Measurements from ENCODE around the gene NPR1. TPM values are rescaled to one million over a fixed set of nuclear protein-coding genes. Genes with fewer than 3 reads are reported as not detected.

The NPR1 gene
- total and polyA plus RNA-seq, 4 donors: 2.8 to 15.8 (median 8.7) TPM

- 62% methylated on average over 3 of the region's 3 CpGs for WGBS
- TF ChIP-seq GABPA (IDR thresholded peaks at IDR 0.05 in 1 of 2, conservative IDR thresholded peaks at IDR 0.05 in 1 of 2): no peak
- TF ChIP-seq RAD21 (IDR thresholded peaks at IDR 0.05): no peak
- no peak for TF ChIP-seq CTCF (IDR thresholded peaks at IDR 0.05; ENCODE audit: low read depth, low read length, missing input control)
- TF ChIP-seq FOXA1 (IDR thresholded peaks at IDR 0.05): no peak
- no peak for TF ChIP-seq HNF4G (IDR thresholded peaks at IDR 0.05)
- TF ChIP-seq SP1 (IDR thresholded peaks at IDR 0.05): no peak
- no peak for TF ChIP-seq EGR1 (IDR thresholded peaks at IDR 0.05; ENCODE audit: low read depth in 2 of 2)
- no peak for TF ChIP-seq REST (IDR thresholded peaks at IDR 0.05)
- no peak for TF ChIP-seq ZBTB33 (IDR thresholded peaks at IDR 0.05)
- H3K27ac ChIP-seq (ENCODE audit: low read depth in 1 of 2, low read length in 2 of 2): no peak overlapping the region
Observed at GRCh38 chr1:153652805-153653500, 25.5 kb upstream of the NPR1 start.

GRCh38 chr1:153655333-153655732, 23.2 kb upstream of the NPR1 start:
- H3K9ac ChIP-seq (ENCODE audit: low read depth in 1 of 2, low read length in 2 of 2): no peak overlapping the region
- no peaks in the 10 kb centered on the region for H3K36me3 ChIP-seq (ENCODE audit: control insufficient read depth in 4 of 4, insufficient read depth in 3 of 4, low read depth in 1 of 4, low read length in 3 of 4)
- H3K9me3 ChIP-seq (ENCODE audit: control insufficient read depth in 4 of 4, low read length in 3 of 4): no peaks in the 10 kb centered on the region
- no peak for DNase-seq (ENCODE audit: low spot score)
- TF ChIP-seq NR2F2 (IDR thresholded peaks at IDR 0.05): no peak
- TF ChIP-seq RXRA (IDR thresholded peaks at IDR 0.05): no peak
- TF ChIP-seq RAD21 (IDR thresholded peaks at IDR 0.05): no peak
- TF ChIP-seq ATF3 (IDR thresholded peaks at IDR 0.05): no peak
- no peak for TF ChIP-seq MAX (IDR thresholded peaks at IDR 0.05)
- TF ChIP-seq TAF1 (conservative IDR thresholded peaks at IDR 0.05): no peak
- no peak for TF ChIP-seq HNF4A (conservative IDR thresholded peaks at IDR 0.05)
- no peak for TF ChIP-seq FOXA2 (IDR thresholded peaks at IDR 0.05)
- no peak overlapping the region for H3K27ac ChIP-seq (ENCODE audit: low read depth in 1 of 2, low read length in 2 of 2)
- no peak overlapping the region for H3K4me3 ChIP-seq (ENCODE audit: low read depth in 1 of 3, low read length in 3 of 3)
- no peaks in the 10 kb centered on the region for H3K27me3 ChIP-seq (ENCODE audit: control insufficient read depth in 4 of 4, insufficient read depth in 4 of 4, low read length in 3 of 4)
- peaks cover 1 to 12% (median 9%) of the 10 kb centered on the region in 4 donors for H3K4me1 ChIP-seq (ENCODE audit: control insufficient read depth in 4 of 4, insufficient read depth in 4 of 4, low read length in 3 of 4)
- WGBS: 84% methylated on average over 3 of the region's 3 CpGs

More at GRCh38 chr1:153652805-153653500, 25.5 kb upstream of the NPR1 start:
- no peak overlapping the region for H3K9ac ChIP-seq (ENCODE audit: low read depth in 1 of 2, low read length in 2 of 2)
- no peaks in the 10 kb centered on the region for H3K27me3 ChIP-seq (ENCODE audit: control insufficient read depth in 4 of 4, insufficient read depth in 4 of 4, low read length in 3 of 4)
- H3K4me3 ChIP-seq (ENCODE audit: low read depth in 1 of 3, low read length in 3 of 3): no peak overlapping the region
- no peak for DNase-seq (ENCODE audit: low spot score)
- H3K4me1 ChIP-seq (ENCODE audit: control insufficient read depth in 4 of 4, insufficient read depth in 4 of 4, low read length in 3 of 4): peaks cover 1 to 14% (median 10%) of the 10 kb centered on the region in 4 donors
- H3K36me3 ChIP-seq (ENCODE audit: control insufficient read depth in 4 of 4, insufficient read depth in 3 of 4, low read depth in 1 of 4, low read length in 3 of 4): no peaks in the 10 kb centered on the region
- H3K9me3 ChIP-seq (ENCODE audit: control insufficient read depth in 4 of 4, low read length in 3 of 4): no peaks in the 10 kb centered on the region

All from liver (tissue), 9 donors.